IPS-NIHi11 (cell line): ENCODE results near the gene L1CAM.
A peak's percentile ranks its signal among the peaks of the same experiment; 100 is the strongest.

Experiments
- DNase-seq: peaks from one replicate; pipeline ENCODE4 v3.0.0; 2012; ENCODE audit warnings: mixed read lengths, low spot score

Gene L1CAM

GRCh38 chrX:153878345-153878744 lies 7.6 kb downstream of the L1CAM start:
- DNase-seq: no peak

GRCh38 chrX:153877571-153878261 lies 8.3 kb downstream of the L1CAM start:
- DNase-seq: no peak

DNA sequence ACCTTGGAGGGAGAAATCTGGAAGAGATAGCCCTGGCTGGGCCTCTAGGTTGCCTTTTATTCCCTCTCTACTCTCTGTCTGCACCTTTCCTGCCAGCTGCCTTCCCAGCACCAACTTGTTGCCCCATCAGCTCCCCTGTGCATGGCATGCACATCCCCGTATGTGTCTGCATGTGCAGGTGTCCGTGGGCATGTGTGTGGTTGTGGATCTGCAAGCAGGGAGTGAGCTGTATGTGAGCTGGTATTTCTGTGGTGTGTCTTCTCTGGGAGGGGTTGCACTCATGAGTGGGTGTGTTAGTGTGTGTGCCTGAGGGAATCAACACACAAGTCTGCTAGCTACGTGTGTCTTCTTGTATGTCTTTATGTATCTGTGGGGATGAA lies 9.9 kb downstream of the L1CAM start:
- no peak for DNase-seq

- DNase-seq: peak; percentile 79
Measured at GRCh38 chrX:153875391-153876111, 10.4 kb downstream of the L1CAM start.

- no peak for DNase-seq
Measured at GRCh38 chrX:153874366-153875125, 11.4 kb downstream of the L1CAM start.

DNA sequence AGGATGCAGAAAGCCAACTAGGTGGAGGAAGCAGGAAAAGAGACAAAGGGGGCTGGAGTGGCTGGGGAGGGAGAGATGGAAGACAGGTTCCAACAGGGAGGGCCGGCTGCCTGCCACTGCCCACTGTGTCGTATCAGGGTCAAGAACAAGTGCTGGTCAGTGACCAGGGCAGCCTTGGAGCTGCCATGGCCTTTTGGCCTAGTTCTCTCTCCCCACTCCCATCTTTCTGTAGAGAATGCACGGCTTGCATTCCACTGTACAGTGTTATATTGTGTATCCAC lies 11.9 kb downstream of the L1CAM start:
- DNase-seq: no peak

DNA sequence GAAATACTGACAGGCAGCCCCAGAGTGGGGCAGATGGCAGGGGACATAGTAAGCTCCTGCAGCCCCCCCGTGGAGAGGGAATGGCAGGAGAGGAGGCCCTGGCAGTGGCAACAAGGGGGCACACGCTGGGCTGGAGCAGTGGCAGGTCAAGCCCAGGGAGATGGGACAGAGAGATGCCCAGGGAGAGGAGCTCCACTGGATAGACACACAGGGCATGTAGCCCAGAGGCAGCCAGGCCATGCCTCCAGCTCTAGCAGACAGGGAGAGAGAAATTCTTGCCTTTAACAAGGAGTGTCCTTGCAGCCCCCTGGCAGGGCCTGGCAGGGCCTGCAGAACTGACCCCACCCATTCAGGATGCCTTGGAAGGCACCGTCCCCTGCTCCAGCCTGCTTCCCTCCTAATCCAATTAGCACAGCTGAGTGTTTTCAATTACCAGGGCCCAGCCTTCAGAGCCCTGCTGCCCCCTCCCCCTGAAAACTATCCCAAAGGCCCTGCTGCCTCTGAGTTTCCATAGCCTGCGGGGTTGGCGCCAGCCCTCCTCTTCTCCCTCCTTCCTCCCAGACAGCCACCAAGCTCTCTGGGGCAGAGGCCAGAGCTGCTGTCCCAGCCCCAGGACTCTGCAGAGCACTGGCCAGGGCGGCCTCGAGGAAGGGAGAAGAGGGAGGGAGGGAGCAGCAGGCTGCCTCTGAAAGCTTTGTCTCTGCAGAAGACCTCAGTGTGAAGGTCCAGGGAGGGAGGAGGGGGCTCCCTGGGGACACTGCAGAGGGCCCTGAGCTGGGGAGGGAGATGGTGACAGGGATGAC lies 12.5 kb downstream of the L1CAM start:
- DNase-seq: no peak

GRCh38 chrX:153871946-153872878 lies 13.8 kb downstream of the L1CAM start:
- DNase-seq: no peak

DNA sequence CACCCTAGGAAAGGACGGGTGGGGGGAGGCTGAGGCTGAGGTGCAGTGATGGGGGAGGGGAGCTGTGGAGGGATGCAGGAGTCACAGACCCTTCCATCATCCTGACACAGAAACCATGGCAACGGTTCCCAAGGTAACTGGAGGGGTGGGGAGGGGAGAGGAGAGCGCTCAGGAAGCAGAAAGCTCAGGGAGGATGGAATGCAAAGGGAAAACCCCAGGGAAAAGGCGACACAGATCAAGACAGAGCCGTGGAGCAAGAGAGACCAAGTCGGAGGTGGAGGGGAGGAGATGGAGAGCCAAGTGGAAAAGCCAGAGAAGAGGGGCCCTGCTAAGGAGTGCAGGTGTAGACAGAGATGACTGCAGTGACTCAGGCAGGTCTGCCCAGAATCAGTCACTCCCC lies 14.5 kb downstream of the L1CAM start:
- DNase-seq: no peak

DNA sequence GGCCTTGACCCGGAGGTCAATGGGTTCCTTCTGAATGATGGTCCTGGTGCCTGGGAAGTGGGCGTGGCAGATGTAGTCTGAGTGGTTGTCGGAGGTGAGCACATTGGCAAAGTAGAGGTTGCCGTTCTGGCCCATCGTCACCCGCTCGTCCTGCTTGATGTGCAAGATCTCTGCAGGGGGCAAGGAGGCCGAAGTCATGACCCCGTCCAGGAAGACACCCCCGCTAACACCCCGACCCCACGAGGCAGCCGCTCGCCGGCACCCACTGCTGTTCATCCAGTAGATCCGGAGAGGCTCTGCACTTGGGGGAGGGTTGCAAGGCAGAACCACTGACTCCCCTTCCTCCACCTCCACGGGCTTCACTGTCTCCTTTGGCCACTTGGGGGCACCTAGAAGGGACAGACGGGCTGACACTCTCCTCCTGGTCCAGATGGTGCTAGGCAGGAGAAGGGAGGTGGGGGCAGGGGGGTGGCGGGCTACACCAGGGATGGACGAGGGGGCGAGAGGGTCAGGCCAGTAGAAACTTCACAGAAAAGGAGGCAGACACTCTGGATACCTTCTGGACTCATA lies 15.1 kb downstream of the L1CAM start:
- DNase-seq: no peak

GRCh38 chrX:153870288-153870690 lies 15.7 kb downstream of the L1CAM start:
- no peak for DNase-seq

DNA sequence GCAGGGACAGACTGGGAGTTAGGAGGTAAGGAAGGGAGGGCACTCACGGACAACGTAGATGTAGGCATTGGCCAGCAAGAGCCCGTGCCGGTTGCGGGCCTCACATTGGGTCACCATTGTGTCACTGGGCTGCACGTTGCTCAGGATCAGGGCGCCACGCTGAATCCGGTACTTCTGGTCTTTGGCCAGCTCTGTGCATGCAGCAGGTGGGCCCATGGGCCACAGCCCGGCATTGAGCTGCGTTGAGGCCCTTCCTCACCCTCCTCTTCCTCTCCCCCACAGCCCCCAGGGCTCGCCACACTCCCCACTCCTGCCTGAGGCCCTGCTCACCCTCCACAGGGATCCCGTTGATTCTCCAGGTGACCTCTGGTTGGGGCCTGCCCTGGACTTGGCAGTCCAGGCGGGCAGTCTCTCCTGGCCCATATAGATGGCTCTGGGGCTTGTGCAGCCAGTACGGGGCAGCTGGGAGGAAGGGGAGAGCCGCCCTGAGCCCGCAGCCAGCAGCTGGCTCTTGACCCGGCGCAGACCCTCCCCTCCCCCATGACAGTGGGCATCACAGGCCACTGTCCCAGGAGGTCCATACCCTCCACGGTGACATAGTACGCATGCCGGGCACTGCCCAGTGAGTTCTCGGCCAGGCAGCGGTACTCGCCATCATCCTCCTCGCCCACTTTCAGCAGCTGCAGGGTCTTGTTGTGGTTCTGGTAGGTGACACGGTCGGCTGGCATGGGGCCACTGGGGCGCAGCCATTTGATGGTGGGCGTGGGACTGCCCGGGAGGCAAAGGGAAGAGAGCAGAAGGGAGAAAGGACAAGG lies 16.3 kb downstream of the L1CAM start:
- no peak for DNase-seq

- DNase-seq: no peak
Measured at GRCh38 chrX:153868576-153869472, 17.1 kb downstream of the L1CAM start.

DNA sequence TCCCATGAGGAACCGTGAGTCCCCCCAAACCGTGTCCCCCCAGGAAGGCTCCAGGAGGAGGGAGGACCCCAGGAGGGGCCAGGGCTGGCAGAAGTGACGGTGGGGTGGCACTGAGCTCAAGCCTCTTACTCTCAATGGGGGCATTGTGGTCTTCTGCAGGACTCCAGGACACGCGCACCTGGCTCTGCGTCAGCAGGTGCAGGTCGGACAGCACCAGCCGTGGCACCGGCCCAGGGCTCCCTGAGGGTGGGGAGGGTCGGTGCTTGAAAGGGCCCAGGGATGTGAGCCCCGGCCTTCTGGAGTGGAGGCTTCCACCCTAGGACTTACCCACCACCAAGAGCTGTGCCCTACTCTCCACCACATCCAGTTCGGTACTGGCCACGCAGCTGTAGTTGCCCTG lies 18.3 kb downstream of the L1CAM start:
- DNase-seq: no peak

DNA sequence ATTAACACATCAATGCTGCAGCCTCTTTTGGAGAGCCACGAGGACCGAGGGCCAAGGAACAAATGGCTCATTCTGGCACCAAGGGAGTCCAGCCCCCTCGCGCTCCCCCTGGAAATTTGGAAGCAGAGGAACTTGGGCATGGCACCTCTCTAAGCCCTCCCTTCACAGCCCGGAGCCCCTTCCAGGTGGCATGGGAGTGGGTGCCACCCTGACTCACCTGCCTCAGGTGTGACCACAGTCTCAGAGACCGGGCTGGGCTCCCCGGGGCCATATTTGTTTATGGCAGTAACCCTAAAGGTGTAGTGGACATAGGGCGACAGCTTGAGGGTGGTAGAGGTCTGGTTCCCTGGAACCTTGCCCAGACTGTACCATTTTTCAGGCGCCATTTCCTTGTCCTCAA lies 18.8 kb downstream of the L1CAM start:
- DNase-seq: no peak

GRCh38 chrX:153866302-153867019 lies 19.5 kb downstream of the L1CAM start:
- no peak for DNase-seq

DNA sequence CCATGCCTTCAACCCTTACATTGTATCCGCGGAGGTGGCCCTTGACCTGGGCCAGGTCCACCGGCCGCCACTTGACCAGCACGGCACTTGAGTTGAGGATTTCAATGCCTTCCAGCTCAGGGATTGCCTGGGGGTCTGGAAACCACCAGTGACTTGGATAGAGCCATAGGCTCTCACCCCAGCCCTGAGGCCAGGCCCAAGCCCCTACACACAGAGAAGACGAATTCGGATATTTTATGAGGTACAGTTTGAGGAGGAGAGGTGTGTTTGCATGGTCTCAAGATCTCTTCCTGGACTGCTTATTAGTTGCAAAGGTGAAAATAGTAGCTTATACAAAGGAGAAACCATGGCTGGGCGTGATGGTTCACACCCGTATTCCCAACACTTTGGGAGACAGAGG lies 20.3 kb downstream of the L1CAM start:
- no peak for DNase-seq

GRCh38 chrX:153865321-153865580 lies 20.7 kb downstream of the L1CAM start:
- no peak for DNase-seq
